ENCODE measurements around the gene BNC2.

The BNC2 gene

DNA sequence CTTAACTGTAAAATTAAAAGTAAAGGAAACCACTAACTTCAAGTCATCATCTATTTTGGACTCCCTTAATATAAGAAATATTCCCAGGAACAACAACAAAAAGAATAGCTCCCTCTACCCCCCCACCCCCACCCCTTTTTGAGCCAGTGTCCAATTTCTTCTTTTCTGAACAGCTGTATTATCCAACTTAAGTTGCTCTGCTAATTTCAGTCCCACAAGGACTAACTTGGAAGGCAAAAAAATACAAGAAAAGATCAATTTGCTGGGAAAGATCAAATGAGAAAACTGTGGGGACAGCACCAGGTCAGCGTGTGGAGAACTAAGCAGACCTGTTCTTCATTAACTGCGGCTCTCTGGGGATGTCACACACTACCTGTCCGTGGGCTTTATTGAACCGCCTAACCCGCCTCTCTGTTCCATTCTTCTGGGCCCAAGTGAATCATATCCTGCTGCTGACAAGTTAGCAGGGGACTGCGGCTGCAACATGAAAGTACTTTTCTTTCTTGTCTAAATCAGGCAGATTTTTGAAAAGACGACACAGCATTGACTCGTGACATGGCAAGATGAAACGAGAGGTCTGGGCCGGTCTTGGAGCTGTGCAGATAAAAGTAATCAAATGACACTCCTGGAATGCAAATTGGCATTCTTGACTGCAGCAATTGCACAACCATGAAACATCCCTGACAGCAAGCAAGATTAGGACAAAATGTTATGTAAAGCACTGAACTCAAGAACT, 2.7 kb downstream of the BNC2 start:
- Histone ChIP-seq H3K27me3 (peaks cover 34% of the 10 kb centered on the region), H3K36me3 (no peaks in the 10 kb centered on the region), H3K4me1 (no peaks in the 10 kb centered on the region), H3K4me3 (ENCODE audit: low read depth, low read length) (no peak overlapping the region), H3K9me3 (no peaks in the 10 kb centered on the region)
- no peak for DNase-seq
- TF ChIP-seq, protein P1, sequence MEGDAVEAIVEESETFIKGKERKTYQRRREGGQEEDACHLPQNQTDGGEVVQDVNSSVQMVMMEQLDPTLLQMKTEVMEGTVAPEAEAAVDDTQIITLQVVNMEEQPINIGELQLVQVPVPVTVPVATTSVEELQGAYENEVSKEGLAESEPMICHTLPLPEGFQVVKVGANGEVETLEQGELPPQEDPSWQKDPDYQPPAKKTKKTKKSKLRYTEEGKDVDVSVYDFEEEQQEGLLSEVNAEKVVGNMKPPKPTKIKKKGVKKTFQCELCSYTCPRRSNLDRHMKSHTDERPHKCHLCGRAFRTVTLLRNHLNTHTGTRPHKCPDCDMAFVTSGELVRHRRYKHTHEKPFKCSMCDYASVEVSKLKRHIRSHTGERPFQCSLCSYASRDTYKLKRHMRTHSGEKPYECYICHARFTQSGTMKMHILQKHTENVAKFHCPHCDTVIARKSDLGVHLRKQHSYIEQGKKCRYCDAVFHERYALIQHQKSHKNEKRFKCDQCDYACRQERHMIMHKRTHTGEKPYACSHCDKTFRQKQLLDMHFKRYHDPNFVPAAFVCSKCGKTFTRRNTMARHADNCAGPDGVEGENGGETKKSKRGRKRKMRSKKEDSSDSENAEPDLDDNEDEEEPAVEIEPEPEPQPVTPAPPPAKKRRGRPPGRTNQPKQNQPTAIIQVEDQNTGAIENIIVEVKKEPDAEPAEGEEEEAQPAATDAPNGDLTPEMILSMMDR (IDR thresholded peaks at IDR 0.05; ENCODE audit: low read depth, low read length): no peak

DNA sequence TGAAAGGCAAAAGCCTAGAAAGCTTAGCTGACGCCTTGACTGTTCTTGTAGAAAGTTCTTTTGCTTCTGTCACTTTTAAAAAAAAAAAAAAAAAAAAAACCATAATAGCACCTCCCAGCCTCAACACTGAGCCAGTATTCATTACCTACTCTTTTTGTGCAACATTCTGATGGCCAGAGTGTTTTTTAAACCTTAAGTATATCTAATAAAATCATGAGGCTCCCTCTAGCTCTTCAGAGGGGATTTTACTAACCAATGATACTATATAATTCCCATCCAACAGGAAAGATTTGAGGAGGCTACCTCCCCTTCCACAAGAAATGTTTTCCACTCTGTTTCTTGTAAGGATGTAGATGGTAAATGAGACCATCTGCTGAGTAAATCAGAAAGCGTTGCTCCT, 3.9 kb downstream of the BNC2 start:
- Histone ChIP-seq H3K27me3 (peaks cover 34% of the 10 kb centered on the region), H3K4me1 (no peaks in the 10 kb centered on the region), H3K9me3 (no peaks in the 10 kb centered on the region), H3K4me3 (ENCODE audit: low read depth, low read length) (no peak overlapping the region), H3K36me3 (no peaks in the 10 kb centered on the region)
- no peak for DNase-seq
- TF ChIP-seq, protein P1 (IDR thresholded peaks at IDR 0.05; ENCODE audit: low read depth, low read length): no peak

- Histone ChIP-seq H3K4me1 (no peaks in the 10 kb centered on the region), H3K27me3 (peaks cover 21% of the 10 kb centered on the region), H3K9me3 (no peaks in the 10 kb centered on the region), H3K4me3 (ENCODE audit: low read depth, low read length) (no peak overlapping the region), H3K36me3 (no peaks in the 10 kb centered on the region)
- no peak for DNase-seq
- TF ChIP-seq, protein P1 (IDR thresholded peaks at IDR 0.05; ENCODE audit: low read depth, low read length): no peak
These were observed 5.6 kb downstream of the BNC2 start for GRCh38 chr9:16864649-16865434.

GRCh38 chr9:16848179-16848578, 22.3 kb downstream of the BNC2 start:
- Histone ChIP-seq H3K4me3 (ENCODE audit: low read depth, low read length) (no peak overlapping the region), H3K27me3 (no peaks in the 10 kb centered on the region)
- TF ChIP-seq, protein P1 (IDR thresholded peaks at IDR 0.05; ENCODE audit: low read depth, low read length): no peak

DNA sequence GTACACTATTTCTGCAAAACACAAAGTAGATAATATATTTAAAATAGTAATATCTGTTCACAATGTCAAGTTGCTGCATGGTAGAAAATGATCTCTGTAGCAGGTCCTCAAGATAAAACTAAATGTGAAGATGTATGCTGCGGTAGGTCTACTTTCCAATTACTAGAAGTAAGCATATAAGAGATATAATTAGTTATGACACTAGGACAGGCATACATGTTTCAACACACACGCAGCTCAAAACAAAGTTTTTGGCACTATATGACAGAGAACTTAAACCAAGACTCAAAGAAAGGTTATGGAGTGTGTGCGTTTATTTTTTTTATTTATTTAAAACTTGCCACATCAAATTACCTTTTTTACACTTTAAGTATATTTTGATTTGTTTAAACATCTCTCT, 23.5 kb downstream of the BNC2 start:
- H3K27me3 ChIP-seq: no peaks in the 10 kb centered on the region
- no peaks in the 10 kb centered on the region for H3K4me1 ChIP-seq
- no peak for DNase-seq
- no peak overlapping the region for H3K4me3 ChIP-seq (ENCODE audit: low read depth, low read length)
- TF ChIP-seq, protein P1 (IDR thresholded peaks at IDR 0.05; ENCODE audit: low read depth, low read length): no peak
- H3K36me3 ChIP-seq: no peaks in the 10 kb centered on the region
- no peaks in the 10 kb centered on the region for H3K9me3 ChIP-seq

More at GRCh38 chr9:16848179-16848578, 22.3 kb downstream of the BNC2 start:
- Histone ChIP-seq H3K36me3 (no peaks in the 10 kb centered on the region), H3K4me1 (no peaks in the 10 kb centered on the region), H3K9me3 (no peaks in the 10 kb centered on the region)
- DNase-seq: no peak

- TF ChIP-seq, protein P1 (IDR thresholded peaks at IDR 0.05; ENCODE audit: low read depth, low read length): no peak
- no peaks in the 10 kb centered on the region for H3K4me1 ChIP-seq
- DNase-seq: no peak
These were observed 24.1 kb downstream of the BNC2 start for GRCh38 chr9:16846367-16846766.

More at GRCh38 chr9:16846367-16846766, 24.1 kb downstream of the BNC2 start:
- no peaks in the 10 kb centered on the region for H3K9me3 ChIP-seq
- no peak overlapping the region for H3K4me3 ChIP-seq (ENCODE audit: low read depth, low read length)
- no peaks in the 10 kb centered on the region for H3K36me3 ChIP-seq
- H3K27me3 ChIP-seq: no peaks in the 10 kb centered on the region
